GM23338 (cell line): ENCODE results near the gene HERC2. TPM values are rescaled to one million over a fixed set of nuclear protein-coding genes. Genes with fewer than 3 reads are reported as not detected.
A peak's percentile ranks its signal among the peaks of the same experiment; 100 is the strongest.

Source experiments
- ATAC-seq: fragments of 200-7000 bp; cut with Tn5 transposase; 3 replicates; pipeline ENCODE4 v1.9.1; 2020
- DNase-seq: peaks from one replicate; pipeline ENCODE4 v3.0.0-alpha.2; 2015; ENCODE audit warnings: low spot score
- H2AFZ ChIP-seq: fragments of 200-600 bp; sonication (generic); 2 replicates; pipeline ENCODE4 v1.8.0; 2016; ENCODE audit warnings: antibody characterized with exemption, mild to moderate bottlenecking, moderate library complexity
- H3F3A ChIP-seq: fragments of 200-600 bp; sonication (generic); replicated peaks from 2 replicates; pipeline ENCODE4 v1.8.0; 2017; ENCODE audit warnings: antibody characterized with exemption, mixed run types, low read depth
- H3K27ac ChIP-seq: fragments of 200-600 bp; sonication (generic); 2 replicates; pipeline ENCODE4 v1.6.1; 2016; ENCODE audit warnings: low read depth
- H3K27me3 ChIP-seq: fragments of 200-600 bp; sonication (generic); 2 replicates; pipeline ENCODE4 v1.8.0; 2016; ENCODE audit warnings: mild to moderate bottlenecking, mixed run types, moderate library complexity; ENCODE audit not compliant: insufficient read depth
- H3K36me3 ChIP-seq: fragments of 200-600 bp; sonication (generic); 2 replicates; pipeline ENCODE4 v1.8.0; 2016; ENCODE audit warnings: mild to moderate bottlenecking; ENCODE audit not compliant: insufficient read depth
- H3K4me1 ChIP-seq: fragments of 200-600 bp; sonication (generic); 2 replicates; pipeline ENCODE4 v1.8.0; 2016; ENCODE audit warnings: mild to moderate bottlenecking, moderate library complexity; ENCODE audit not compliant: insufficient read depth
- H3K4me2 ChIP-seq: fragments of 200-600 bp; sonication (generic); 2 replicates; pipeline ENCODE4 v1.7.1; 2017; ENCODE audit warnings: mixed run types
- H3K4me3 ChIP-seq: fragments of 200-600 bp; sonication (generic); 2 replicates; pipeline ENCODE4 v1.6.1; 2016; ENCODE audit warnings: mixed run types
- H3K79me2 ChIP-seq: fragments of 200-600 bp; sonication (generic); replicated peaks from 2 replicates; pipeline ENCODE4 v1.8.0; 2017; ENCODE audit warnings: mild to moderate bottlenecking; ENCODE audit not compliant: insufficient read depth
- H3K9me2 ChIP-seq: fragments of 200-600 bp; sonication (generic); 2 replicates; pipeline ENCODE4 v1.8.0; 2017; ENCODE audit not compliant: insufficient read depth
- H4K20me1 ChIP-seq: fragments of 200-600 bp; sonication (generic); replicated peaks from 2 replicates; pipeline ENCODE4 v1.8.0; 2017; ENCODE audit warnings: mild to moderate bottlenecking; ENCODE audit not compliant: insufficient read depth
- H3K27ac Mint-ChIP-seq: 2 replicates; pipeline ENCODE4 v1.8.0; 2020; ENCODE audit warnings: inconsistent platforms, mild to moderate bottlenecking, moderate library complexity, mixed read lengths
- H3K27me3 Mint-ChIP-seq: 3 replicates; pipeline ENCODE4 v1.8.0; 2022; ENCODE audit warnings: low read depth, mild to moderate bottlenecking, moderate library complexity, mixed read lengths, inconsistent platforms; ENCODE audit not compliant: insufficient read depth, poor library complexity
- H3K36me3 Mint-ChIP-seq: 3 replicates; pipeline ENCODE4 v1.8.0; 2021; ENCODE audit warnings: low read depth, mild to moderate bottlenecking, inconsistent platforms, moderate library complexity, mixed read lengths
- H3K4me1 Mint-ChIP-seq: 3 replicates; pipeline ENCODE4 v1.8.0; 2020; ENCODE audit warnings: mild to moderate bottlenecking, inconsistent platforms, mixed read lengths
- H3K4me3 Mint-ChIP-seq: 3 replicates; pipeline ENCODE4 v1.8.0; 2021; ENCODE audit warnings: moderate library complexity, mild to moderate bottlenecking, inconsistent platforms, mixed read lengths
- H3K9me3 Mint-ChIP-seq: 3 replicates; pipeline ENCODE4 v1.8.0; 2020; ENCODE audit warnings: moderate library complexity, mild to moderate bottlenecking, inconsistent platforms, mixed read lengths
- EZH2 ChIP-seq: fragments of 200-600 bp; sonication (generic); IDR thresholded peaks from one replicate; pipeline ENCODE4 v1.8.0; 2017; ENCODE audit warnings: antibody characterized with exemption, mild to moderate bottlenecking, low read depth; ENCODE audit not compliant: unreplicated experiment
- EZH2phosphoT487 ChIP-seq: fragments of 200-600 bp; sonication (generic); IDR thresholded peaks from one replicate; pipeline ENCODE4 v1.8.1; 2018; ENCODE audit warnings: antibody characterized with exemption; ENCODE audit not compliant: unreplicated experiment
- JUNB ChIP-seq: IDR thresholded peaks from one replicate; pipeline ENCODE4 v1.6.1; 2016; ENCODE audit warnings: antibody characterized with exemption; ENCODE audit not compliant: unreplicated experiment
- NANOG ChIP-seq: IDR thresholded peaks from 2 replicates; pipeline ENCODE4 v1.6.1; 2016; ENCODE audit warnings: antibody characterized with exemption, borderline replicate concordance
- POLR2AphosphoS5 ChIP-seq: IDR thresholded peaks from 2 replicates; pipeline ENCODE4 v1.6.1; 2016; ENCODE audit warnings: antibody characterized with exemption, low read depth
- ZNF331 ChIP-seq: fragments of 250-450 bp; sonication (Bioruptor Pico); IDR thresholded peaks from 2 replicates; pipeline ENCODE4 v1.5.0; 2020; ENCODE audit warnings: low read depth, mild to moderate bottlenecking, moderate library complexity
- polyA plus RNA-seq: library from polyadenylated mRNA; unstranded; fragments of >200 nt; fragmentation: Nextera tagmentation; extraction: Ambion mirVana; gene quantifications from 2 replicates; pipeline ENCODE4 v1.2.1, GENCODE V29; 2016
- total RNA-seq: library from RNA; depleted of rRNA; stranded (reverse); fragments of >200 nt; shearing (Covaris generic); gene quantifications from 2 replicates; pipeline ENCODE4 v1.2.3, GENCODE V29; 2014
- TF ChIP-seq, protein P1 (sequence below): IDR thresholded peaks from one replicate; pipeline ENCODE4 v1.6.1; 2018; ENCODE audit warnings: antibody characterized with exemption; ENCODE audit not compliant: unreplicated experiment
- TF ChIP-seq, protein P2 (sequence below): IDR thresholded peaks from 2 replicates; pipeline ENCODE4 v1.6.1; 2016; ENCODE audit warnings: antibody characterized with exemption
- TF ChIP-seq, protein P3 (sequence below), 2 experiments: fragments of 200-600 bp in 1 of 2; sonication (generic) in 1 of 2; conservative IDR thresholded peaks; 2 replicates each; pipeline versions ENCODE4 v1.5.1 to v1.6.1; 2016 to 2017; ENCODE audit warnings: antibody characterized with exemption in 2 of 2, low read depth in 2 of 2, mild to moderate bottlenecking in 2 of 2, moderate library complexity in 1 of 2
- TF ChIP-seq, protein P4 (sequence below): fragments of 250-450 bp; sonication (Bioruptor Pico); IDR thresholded peaks from 2 replicates; pipeline ENCODE4 v1.5.0; 2020; ENCODE audit warnings: mild to moderate bottlenecking, moderate library complexity

HERC2 gene
- total and polyA plus RNA-seq, 2 experiments from 2014 or later = 71.3 to 80.7 TPM

DNA sequence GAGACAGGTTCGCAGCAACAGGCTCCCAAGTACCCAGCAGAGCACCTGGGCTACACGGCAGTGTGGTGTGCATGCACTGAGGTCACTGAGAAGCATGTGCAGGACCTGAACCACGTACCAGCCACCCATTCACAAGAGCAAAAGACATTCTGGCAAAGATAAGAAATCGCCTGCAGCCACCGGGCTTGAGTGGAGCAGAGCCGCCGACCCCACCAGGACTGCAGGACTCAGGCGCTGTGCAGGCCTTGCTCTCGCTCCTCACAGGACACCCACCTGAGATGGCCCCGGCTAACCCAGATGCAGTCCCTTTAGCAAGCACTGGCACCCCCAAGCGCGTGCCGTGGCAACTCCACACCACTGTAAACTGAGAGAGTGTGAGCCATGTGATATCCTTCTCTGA is 190.6 kb downstream of the HERC2 start (continued):
- TF ChIP-seq, protein P1, sequence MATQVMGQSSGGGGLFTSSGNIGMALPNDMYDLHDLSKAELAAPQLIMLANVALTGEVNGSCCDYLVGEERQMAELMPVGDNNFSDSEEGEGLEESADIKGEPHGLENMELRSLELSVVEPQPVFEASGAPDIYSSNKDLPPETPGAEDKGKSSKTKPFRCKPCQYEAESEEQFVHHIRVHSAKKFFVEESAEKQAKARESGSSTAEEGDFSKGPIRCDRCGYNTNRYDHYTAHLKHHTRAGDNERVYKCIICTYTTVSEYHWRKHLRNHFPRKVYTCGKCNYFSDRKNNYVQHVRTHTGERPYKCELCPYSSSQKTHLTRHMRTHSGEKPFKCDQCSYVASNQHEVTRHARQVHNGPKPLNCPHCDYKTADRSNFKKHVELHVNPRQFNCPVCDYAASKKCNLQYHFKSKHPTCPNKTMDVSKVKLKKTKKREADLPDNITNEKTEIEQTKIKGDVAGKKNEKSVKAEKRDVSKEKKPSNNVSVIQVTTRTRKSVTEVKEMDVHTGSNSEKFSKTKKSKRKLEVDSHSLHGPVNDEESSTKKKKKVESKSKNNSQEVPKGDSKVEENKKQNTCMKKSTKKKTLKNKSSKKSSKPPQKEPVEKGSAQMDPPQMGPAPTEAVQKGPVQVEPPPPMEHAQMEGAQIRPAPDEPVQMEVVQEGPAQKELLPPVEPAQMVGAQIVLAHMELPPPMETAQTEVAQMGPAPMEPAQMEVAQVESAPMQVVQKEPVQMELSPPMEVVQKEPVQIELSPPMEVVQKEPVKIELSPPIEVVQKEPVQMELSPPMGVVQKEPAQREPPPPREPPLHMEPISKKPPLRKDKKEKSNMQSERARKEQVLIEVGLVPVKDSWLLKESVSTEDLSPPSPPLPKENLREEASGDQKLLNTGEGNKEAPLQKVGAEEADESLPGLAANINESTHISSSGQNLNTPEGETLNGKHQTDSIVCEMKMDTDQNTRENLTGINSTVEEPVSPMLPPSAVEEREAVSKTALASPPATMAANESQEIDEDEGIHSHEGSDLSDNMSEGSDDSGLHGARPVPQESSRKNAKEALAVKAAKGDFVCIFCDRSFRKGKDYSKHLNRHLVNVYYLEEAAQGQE = no peak

DNA sequence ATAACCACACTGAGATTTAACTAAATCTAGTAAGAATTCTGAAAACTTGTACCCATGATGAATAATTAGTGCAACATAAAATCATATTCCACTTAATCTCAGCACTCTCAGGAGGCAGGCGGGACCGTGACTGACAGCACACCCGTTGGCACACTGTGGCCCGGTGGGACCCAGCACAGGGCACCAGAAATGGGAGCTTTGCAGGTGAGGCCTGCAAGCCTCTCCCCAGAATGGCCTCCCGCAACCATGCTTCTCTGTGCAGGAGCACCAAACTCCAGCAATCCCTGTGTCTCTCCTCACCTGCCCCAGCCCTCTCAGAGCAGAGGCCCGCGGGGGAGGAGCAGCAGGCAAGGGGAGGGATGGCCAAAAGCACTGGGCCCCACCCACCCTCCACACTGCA is 191.3 kb downstream of the HERC2 start:
- H3F3A ChIP-seq = no peaks in the 10 kb centered on the region
- no peak for DNase-seq
- peaks cover 3% of the 10 kb centered on the region; the same call in 1 of the 2 replicates for H4K20me1 ChIP-seq
- peaks cover 30% of the 10 kb centered on the region for H3K4me1 Mint-ChIP-seq
- peaks cover 6% of the 10 kb centered on the region; the same call in 1 of the 2 replicates for H3K36me3 ChIP-seq
- no peak overlapping the region for H3K4me3 ChIP-seq
- no peaks in the 10 kb centered on the region for H3K27me3 ChIP-seq
- no peak overlapping the region for H3K4me3 Mint-ChIP-seq
- peaks cover 73% of the 10 kb centered on the region for H3K36me3 Mint-ChIP-seq
- no peak overlapping the region for H3K27ac Mint-ChIP-seq
- H3K27me3 Mint-ChIP-seq = no peaks in the 10 kb centered on the region
- no peaks in the 10 kb centered on the region for H3K9me3 Mint-ChIP-seq
- no peak overlapping the region for H3K4me2 ChIP-seq
- peaks cover 1% of the 10 kb centered on the region; the same call in 1 of the 2 replicates for H3K79me2 ChIP-seq
- H3K9me2 ChIP-seq = no peaks in the 10 kb centered on the region
- H3K27ac ChIP-seq = no peak overlapping the region
- peak; percentile 19; the same call in 1 of the 3 replicates for ATAC-seq
- H2AFZ ChIP-seq = no peak overlapping the region
- H3K4me1 ChIP-seq = peaks cover 15% of the 10 kb centered on the region
- TF ChIP-seq, protein P2, sequence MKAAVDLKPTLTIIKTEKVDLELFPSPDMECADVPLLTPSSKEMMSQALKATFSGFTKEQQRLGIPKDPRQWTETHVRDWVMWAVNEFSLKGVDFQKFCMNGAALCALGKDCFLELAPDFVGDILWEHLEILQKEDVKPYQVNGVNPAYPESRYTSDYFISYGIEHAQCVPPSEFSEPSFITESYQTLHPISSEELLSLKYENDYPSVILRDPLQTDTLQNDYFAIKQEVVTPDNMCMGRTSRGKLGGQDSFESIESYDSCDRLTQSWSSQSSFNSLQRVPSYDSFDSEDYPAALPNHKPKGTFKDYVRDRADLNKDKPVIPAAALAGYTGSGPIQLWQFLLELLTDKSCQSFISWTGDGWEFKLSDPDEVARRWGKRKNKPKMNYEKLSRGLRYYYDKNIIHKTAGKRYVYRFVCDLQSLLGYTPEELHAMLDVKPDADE = no peak
- TF ChIP-seq ZNF331 (CRISPR knock-in tag) (no peak), EZH2 (no peak), NANOG (no peak), POLR2AphosphoS5 (no peak), JUNB (no peak), EZH2phosphoT487 (no peak)
- TF ChIP-seq, protein P3, sequence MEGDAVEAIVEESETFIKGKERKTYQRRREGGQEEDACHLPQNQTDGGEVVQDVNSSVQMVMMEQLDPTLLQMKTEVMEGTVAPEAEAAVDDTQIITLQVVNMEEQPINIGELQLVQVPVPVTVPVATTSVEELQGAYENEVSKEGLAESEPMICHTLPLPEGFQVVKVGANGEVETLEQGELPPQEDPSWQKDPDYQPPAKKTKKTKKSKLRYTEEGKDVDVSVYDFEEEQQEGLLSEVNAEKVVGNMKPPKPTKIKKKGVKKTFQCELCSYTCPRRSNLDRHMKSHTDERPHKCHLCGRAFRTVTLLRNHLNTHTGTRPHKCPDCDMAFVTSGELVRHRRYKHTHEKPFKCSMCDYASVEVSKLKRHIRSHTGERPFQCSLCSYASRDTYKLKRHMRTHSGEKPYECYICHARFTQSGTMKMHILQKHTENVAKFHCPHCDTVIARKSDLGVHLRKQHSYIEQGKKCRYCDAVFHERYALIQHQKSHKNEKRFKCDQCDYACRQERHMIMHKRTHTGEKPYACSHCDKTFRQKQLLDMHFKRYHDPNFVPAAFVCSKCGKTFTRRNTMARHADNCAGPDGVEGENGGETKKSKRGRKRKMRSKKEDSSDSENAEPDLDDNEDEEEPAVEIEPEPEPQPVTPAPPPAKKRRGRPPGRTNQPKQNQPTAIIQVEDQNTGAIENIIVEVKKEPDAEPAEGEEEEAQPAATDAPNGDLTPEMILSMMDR (conservative IDR thresholded peaks at IDR 0.05; ENCODE audit: low read depth in 2 of 2) = no peak
- TF ChIP-seq, protein P4, sequence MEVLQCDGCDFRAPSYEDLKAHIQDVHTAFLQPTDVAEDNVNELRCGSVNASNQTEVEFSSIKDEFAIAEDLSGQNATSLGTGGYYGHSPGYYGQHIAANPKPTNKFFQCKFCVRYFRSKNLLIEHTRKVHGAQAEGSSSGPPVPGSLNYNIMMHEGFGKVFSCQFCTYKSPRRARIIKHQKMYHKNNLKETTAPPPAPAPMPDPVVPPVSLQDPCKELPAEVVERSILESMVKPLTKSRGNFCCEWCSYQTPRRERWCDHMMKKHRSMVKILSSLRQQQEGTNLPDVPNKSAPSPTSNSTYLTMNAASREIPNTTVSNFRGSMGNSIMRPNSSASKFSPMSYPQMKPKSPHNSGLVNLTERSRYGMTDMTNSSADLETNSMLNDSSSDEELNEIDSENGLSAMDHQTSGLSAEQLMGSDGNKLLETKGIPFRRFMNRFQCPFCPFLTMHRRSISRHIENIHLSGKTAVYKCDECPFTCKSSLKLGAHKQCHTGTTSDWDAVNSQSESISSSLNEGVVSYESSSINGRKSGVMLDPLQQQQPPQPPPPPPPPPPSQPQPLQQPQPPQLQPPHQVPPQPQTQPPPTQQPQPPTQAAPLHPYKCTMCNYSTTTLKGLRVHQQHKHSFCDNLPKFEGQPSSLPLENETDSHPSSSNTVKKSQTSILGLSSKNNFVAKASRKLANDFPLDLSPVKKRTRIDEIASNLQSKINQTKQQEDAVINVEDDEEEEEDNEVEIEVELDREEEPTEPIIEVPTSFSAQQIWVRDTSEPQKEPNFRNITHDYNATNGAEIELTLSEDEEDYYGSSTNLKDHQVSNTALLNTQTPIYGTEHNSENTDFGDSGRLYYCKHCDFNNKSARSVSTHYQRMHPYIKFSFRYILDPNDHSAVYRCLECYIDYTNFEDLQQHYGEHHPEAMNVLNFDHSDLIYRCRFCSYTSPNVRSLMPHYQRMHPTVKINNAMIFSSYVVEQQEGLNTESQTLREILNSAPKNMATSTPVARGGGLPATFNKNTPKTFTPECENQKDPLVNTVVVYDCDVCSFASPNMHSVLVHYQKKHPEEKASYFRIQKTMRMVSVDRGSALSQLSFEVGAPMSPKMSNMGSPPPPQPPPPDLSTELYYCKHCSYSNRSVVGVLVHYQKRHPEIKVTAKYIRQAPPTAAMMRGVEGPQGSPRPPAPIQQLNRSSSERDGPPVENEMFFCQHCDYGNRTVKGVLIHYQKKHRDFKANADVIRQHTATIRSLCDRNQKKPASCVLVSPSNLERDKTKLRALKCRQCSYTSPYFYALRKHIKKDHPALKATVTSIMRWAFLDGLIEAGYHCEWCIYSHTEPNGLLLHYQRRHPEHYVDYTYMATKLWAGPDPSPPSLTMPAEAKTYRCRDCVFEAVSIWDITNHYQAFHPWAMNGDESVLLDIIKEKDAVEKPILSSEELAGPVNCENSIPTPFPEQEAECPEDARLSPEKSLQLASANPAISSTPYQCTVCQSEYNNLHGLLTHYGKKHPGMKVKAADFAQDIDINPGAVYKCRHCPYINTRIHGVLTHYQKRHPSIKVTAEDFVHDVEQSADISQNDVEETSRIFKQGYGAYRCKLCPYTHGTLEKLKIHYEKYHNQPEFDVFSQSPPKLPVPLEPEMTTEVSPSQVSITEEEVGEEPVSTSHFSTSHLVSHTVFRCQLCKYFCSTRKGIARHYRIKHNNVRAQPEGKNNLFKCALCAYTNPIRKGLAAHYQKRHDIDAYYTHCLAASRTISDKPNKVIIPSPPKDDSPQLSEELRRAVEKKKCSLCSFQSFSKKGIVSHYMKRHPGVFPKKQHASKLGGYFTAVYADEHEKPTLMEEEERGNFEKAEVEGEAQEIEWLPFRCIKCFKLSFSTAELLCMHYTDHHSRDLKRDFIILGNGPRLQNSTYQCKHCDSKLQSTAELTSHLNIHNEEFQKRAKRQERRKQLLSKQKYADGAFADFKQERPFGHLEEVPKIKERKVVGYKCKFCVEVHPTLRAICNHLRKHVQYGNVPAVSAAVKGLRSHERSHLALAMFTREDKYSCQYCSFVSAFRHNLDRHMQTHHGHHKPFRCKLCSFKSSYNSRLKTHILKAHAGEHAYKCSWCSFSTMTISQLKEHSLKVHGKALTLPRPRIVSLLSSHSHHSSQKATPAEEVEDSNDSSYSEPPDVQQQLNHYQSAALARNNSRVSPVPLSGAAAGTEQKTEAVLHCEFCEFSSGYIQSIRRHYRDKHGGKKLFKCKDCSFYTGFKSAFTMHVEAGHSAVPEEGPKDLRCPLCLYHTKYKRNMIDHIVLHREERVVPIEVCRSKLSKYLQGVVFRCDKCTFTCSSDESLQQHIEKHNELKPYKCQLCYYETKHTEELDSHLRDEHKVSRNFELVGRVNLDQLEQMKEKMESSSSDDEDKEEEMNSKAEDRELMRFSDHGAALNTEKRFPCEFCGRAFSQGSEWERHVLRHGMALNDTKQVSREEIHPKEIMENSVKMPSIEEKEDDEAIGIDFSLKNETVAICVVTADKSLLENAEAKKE = no peak
